T-cell (primary cell): Measurements from ENCODE around the gene CCDC30. TPM values are rescaled to one million over a fixed set of nuclear protein-coding genes. Genes with fewer than 3 reads are reported as not detected.

Source experiments
- ATAC-seq, 4 experiments: fragments of 200-7000 bp in 3 of 4; fragments of 150-1000 bp in 1 of 4; cut with Tn5 transposase; replicated peaks in 1 of 4; 1 replicate in 3 of 4; 2 replicates in 1 of 4; pipeline ENCODE4 v1.10.0; 2021; ENCODE audit warnings: moderate library complexity in 3 of 4, mild to moderate bottlenecking in 2 of 4, moderate number of reproducible peaks in 1 of 4
- CTCF ChIA-PET, 2 donors: fragments of 300-600 bp; sonication (Branson Sonifier 250); formaldehyde crosslinking; loops; one replicate each; lab custom pipeline; 2022; ENCODE audit warnings: antibody characterized with exemption in 2 of 2; lab: Charles Lee
- POLR2A ChIA-PET, 2 donors: fragments of 300-600 bp; sonication (Branson Sonifier 250); formaldehyde crosslinking; loops; one replicate each; lab custom pipeline; 2022; ENCODE audit warnings: antibody characterized with exemption in 2 of 2; lab: Charles Lee
- DNase-seq, 35 experiments: peaks; one replicate each; pipeline versions ENCODE4 v3.0.0 to v3.0.0-alpha.2; 2013 to 2023
- H3K27ac ChIP-seq: one replicate; pipeline ENCODE4 v1.5.1; 2013; ENCODE audit warnings: low read length
- H3K27me3 ChIP-seq, 2 experiments: replicated peaks in 1 of 2; 1 replicate in 1 of 2; 2 replicates in 1 of 2; pipeline versions ENCODE4 v1.6.1 to v1.7.0; 2013; ENCODE audit warnings: low read length in 1 of 2, mixed read lengths in 1 of 2; ENCODE audit not compliant: control insufficient read depth in 2 of 2, insufficient read depth in 2 of 2; ENCODE audit errors: extremely low read depth in 1 of 2
- H3K36me3 ChIP-seq, 2 donors: 1 replicate in 1 of 2; 2 replicates in 1 of 2; pipeline versions ENCODE4 v1.6.1 to v1.7.0; 2013; ENCODE audit warnings: low read length in 1 of 2; ENCODE audit not compliant: control insufficient read depth in 2 of 2, insufficient read depth in 1 of 2; ENCODE audit errors: extremely low read depth in 1 of 2
- H3K4me1 ChIP-seq, 2 experiments: 1 replicate in 1 of 2; 2 replicates in 1 of 2; pipeline versions ENCODE4 v1.6.1 to v1.7.0; 2013; ENCODE audit warnings: low read length in 2 of 2, mixed read lengths in 1 of 2; ENCODE audit not compliant: insufficient read depth in 2 of 2, control insufficient read depth in 1 of 2; ENCODE audit errors: extremely low read depth in 1 of 2
- H3K4me3 ChIP-seq, 2 donors: 1 replicate in 1 of 2; 2 replicates in 1 of 2; pipeline versions ENCODE4 v1.5.1 to v1.7.0; 2013; ENCODE audit warnings: mild to moderate bottlenecking in 2 of 2, low read length in 1 of 2, moderate library complexity in 1 of 2; ENCODE audit not compliant: control insufficient read depth in 1 of 2; ENCODE audit errors: extremely low read depth in 1 of 2
- H3K9me3 ChIP-seq: 2 replicates; pipeline ENCODE4 v1.7.0; 2013
- H3K27ac Mint-ChIP-seq, 2 donors: one replicate each; pipeline ENCODE4 v1.8.0; 2020 to 2021; ENCODE audit warnings: mild to moderate bottlenecking in 2 of 2, mixed read lengths in 2 of 2
- H3K27me3 Mint-ChIP-seq, 2 donors: one replicate each; pipeline ENCODE4 v1.8.0; 2021 to 2022; ENCODE audit warnings: mixed read lengths in 2 of 2
- H3K36me3 Mint-ChIP-seq: one replicate; pipeline ENCODE4 v1.8.0; 2021; ENCODE audit warnings: mixed read lengths
- H3K4me1 Mint-ChIP-seq, 3 donors: one replicate each; pipeline ENCODE4 v1.8.0; 2020 to 2022; ENCODE audit warnings: mixed read lengths in 3 of 3, mild to moderate bottlenecking in 1 of 3
- H3K4me3 Mint-ChIP-seq, 3 donors: one replicate each; pipeline ENCODE4 v1.8.0; 2020 to 2022; ENCODE audit warnings: mild to moderate bottlenecking in 3 of 3, mixed read lengths in 3 of 3, moderate library complexity in 3 of 3
- H3K9me3 Mint-ChIP-seq, 3 donors: one replicate each; pipeline ENCODE4 v1.8.0; 2020 to 2022; ENCODE audit warnings: mixed read lengths in 3 of 3
- WGBS: methylation state at CpG from one replicate; pipeline ENCODE4 v1.1.5; 2013; ENCODE audit warnings: missing lambda C conversion rate; ENCODE audit not compliant: insufficient coverage; 5-methylcytosine and 5-hydroxymethylcytosine counted together
- total RNA-seq, 35 experiments: library from RNA in 6 of 35; stranded (reverse) in 6 of 35; fragments of 120-200 nt in 1 of 35; gene quantifications; one replicate each; pipeline versions ENCODE4 v1.2.1 to v1.2.4 and lab custom pipeline; 2013 to 2026

The CCDC30 gene
- total RNA-seq, 5 donors from 2014 or later (not counting 1 experiment from before 2014, with no cell fraction given): 3.3 to 6.3 (median 4.3) TPM

DNA sequence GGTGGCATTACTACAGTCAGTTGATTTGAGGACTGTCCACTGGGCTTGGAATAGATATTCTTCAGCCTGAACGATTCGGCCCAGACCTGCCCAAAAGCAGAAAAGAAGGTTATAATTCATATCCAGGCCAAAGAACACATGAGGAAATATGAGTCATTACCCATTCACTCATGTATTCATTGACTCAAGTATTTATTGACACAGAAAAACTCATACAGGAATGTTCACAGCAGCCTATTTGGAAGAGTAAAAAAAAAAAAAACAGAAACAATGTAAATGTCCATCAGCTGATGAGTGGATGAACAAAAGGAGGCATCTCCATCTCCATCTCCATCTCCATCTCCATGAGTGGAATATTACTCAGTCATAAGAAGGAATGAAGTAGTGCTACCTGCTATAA, 23.1 kb upstream of the CCDC30 start:
- H3K4me3 ChIP-seq: no peak overlapping the region
- H3K36me3 ChIP-seq: no peaks in the 10 kb centered on the region
- Mint-ChIP-seq H3K27ac (no peak overlapping the region), H3K36me3 (peaks cover 3% of the 10 kb centered on the region), H3K4me1 (no peaks in the 10 kb centered on the region), H3K4me3 (no peak overlapping the region), H3K27me3 (no peaks in the 10 kb centered on the region), H3K9me3 (no peaks in the 10 kb centered on the region)
- H3K9me3 ChIP-seq: no peaks in the 10 kb centered on the region
- ATAC-seq (no peak), DNase-seq (no peak)
- 80% methylated on average over 2 of the region's 2 CpGs for WGBS
- no peak overlapping the region for H3K27ac ChIP-seq
- H3K27me3 ChIP-seq: no peaks in the 10 kb centered on the region
- CTCF ChIA-PET: no interaction called here
- POLR2A ChIA-PET: interaction anchor here in 1 of 2 donors (0.6 kb wide), 1 partner anchor 56 kb away, joined by 3 read pairs; no protein-coding TSS in a partner anchor
- H3K4me1 ChIP-seq: no peaks in the 10 kb centered on the region

DNA sequence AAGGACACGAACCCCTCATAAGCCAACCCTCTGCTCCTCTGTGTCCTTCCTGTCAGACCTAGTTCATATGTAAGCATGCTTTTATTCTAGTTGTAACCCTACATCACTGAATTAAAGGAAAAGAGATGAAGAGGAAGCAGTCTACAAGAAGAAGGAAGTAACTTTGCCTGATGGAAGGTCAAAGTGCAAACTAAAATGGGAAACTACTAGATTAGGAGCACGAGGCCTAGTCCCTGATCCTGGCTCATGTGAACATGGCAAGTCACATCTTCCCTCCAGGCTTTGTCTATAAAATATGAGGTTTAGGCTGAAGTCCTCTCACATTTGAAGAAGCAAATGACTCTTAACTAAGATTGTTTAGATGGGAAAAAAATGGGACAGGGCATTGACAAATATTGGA, 20.4 kb upstream of the CCDC30 start:
- no CpG with 5 or more reads among the region's 2 CpGs for WGBS
- peaks cover 0 to 8% (median 0%) of the 10 kb centered on the region in 3 donors for H3K4me1 Mint-ChIP-seq
- no peaks in the 10 kb centered on the region for H3K9me3 Mint-ChIP-seq
- no peaks in the 10 kb centered on the region for H3K36me3 Mint-ChIP-seq
- no peak overlapping the region for H3K27ac Mint-ChIP-seq
- DNase-seq: no peak
- Histone ChIP-seq H3K4me3 (no peak overlapping the region), H3K27me3 (no peaks in the 10 kb centered on the region), H3K27ac (no peak overlapping the region), H3K36me3 (no peaks in the 10 kb centered on the region), H3K9me3 (no peaks in the 10 kb centered on the region), H3K4me1 (no peaks in the 10 kb centered on the region)
- no peak for ATAC-seq
- ChIA-PET POLR2A (no interaction called here), CTCF (no interaction called here)
- H3K4me3 Mint-ChIP-seq: no peak overlapping the region
- peaks cover 0 to 5% of the 10 kb centered on the region in 2 donors for H3K27me3 Mint-ChIP-seq

DNA sequence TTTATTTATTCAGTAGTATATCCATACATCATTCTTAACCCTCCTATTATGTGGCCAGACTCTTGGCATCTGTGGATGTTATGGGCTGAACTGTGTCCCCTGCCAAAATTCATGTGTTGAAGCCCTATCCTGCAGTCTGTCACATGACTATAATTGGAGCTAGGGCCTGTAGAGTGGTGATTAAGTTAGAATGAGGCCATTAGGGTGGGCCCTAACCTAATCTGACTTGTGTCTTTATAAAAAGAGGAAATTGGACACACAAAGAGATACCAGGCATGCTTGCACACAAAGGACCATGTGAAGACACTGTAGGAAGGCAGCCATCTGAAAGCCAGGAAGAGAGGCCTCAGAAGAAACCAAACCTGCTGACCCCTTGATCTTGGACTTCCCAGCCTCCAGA, 13.8 kb upstream of the CCDC30 start:
- no peak for ATAC-seq
- no peaks in the 10 kb centered on the region for H3K9me3 ChIP-seq
- H3K36me3 ChIP-seq: no peaks in the 10 kb centered on the region
- no peak overlapping the region for H3K4me3 ChIP-seq
- H3K4me1 ChIP-seq: no peaks in the 10 kb centered on the region
- no peaks in the 10 kb centered on the region for H3K36me3 Mint-ChIP-seq
- H3K27me3 Mint-ChIP-seq: peaks cover 0 to 5% of the 10 kb centered on the region in 2 donors
- no peak overlapping the region for H3K27ac ChIP-seq
- no peak overlapping the region for H3K4me3 Mint-ChIP-seq
- H3K27ac Mint-ChIP-seq: no peak overlapping the region
- DNase-seq: no peak
- ChIA-PET POLR2A (interaction anchor here in 1 of 2 donors (1.2 kb wide), 1 partner anchor 133 kb away, joined by 3 read pairs; no protein-coding TSS in a partner anchor), CTCF (no interaction called here)
- no peaks in the 10 kb centered on the region for H3K27me3 ChIP-seq
- H3K9me3 Mint-ChIP-seq: no peaks in the 10 kb centered on the region
- peaks cover 0 to 8% (median 0%) of the 10 kb centered on the region in 3 donors for H3K4me1 Mint-ChIP-seq

GRCh38 chr1:42450061-42450460, 13.0 kb upstream of the CCDC30 start:
- Mint-ChIP-seq H3K4me3 (no peak overlapping the region), H3K9me3 (no peaks in the 10 kb centered on the region), H3K27ac (no peak overlapping the region), H3K36me3 (no peaks in the 10 kb centered on the region), H3K27me3 (peaks cover 0 to 5% of the 10 kb centered on the region in 2 donors), H3K4me1 (peaks cover 2 to 8% (median 2%) of the 10 kb centered on the region in 3 donors)
- no peak for DNase-seq
- no peaks in the 10 kb centered on the region for H3K27me3 ChIP-seq
- no peak for ATAC-seq
- H3K4me3 ChIP-seq: no peak overlapping the region
- no peaks in the 10 kb centered on the region for H3K36me3 ChIP-seq
- ChIA-PET POLR2A (interaction anchor here in 1 of 2 donors (0.6 to 1.2 kb wide), 2 partner anchors 134 to 788 kb away, joined by 3 read pairs; no protein-coding TSS in a partner anchor), CTCF (no interaction called here)
- WGBS: 100% methylated on average over 1 of the region's 1 CpG
- H3K4me1 ChIP-seq: peaks cover 0 to under 1% of the 10 kb centered on the region in 2 experiments
- H3K27ac ChIP-seq: no peak overlapping the region
- no peaks in the 10 kb centered on the region for H3K9me3 ChIP-seq

DNA sequence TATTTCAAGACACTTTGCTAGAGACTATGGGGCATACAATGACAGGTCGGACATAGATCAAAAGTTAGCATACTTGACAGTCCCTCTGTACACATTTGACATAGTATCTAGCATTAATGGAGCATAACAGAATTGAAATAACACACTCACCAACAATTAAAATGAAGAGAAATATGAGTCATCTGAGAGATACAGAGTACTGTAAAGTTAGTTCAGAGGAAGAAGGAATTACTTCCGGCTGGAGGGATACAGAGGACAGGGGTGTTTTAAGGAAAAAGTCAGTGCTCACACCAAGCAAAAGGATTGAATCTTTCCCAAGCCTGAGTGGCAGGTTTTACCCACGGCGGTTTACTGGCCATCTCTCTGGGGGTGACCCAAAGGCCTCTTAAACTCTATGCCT, 9.7 kb upstream of the CCDC30 start:
- Mint-ChIP-seq H3K36me3 (peaks cover 11% of the 10 kb centered on the region), H3K4me3 (peak overlapping the region in 1 of 3 donors; percentile 8), H3K4me1 (peaks cover 24 to 27% (median 26%) of the 10 kb centered on the region in 3 donors), H3K9me3 (no peaks in the 10 kb centered on the region), H3K27ac (no peak overlapping the region), H3K27me3 (no peaks in the 10 kb centered on the region)
- POLR2A ChIA-PET: no interaction called here
- no peak for DNase-seq
- ATAC-seq: no peak
- Histone ChIP-seq H3K27ac (no peak overlapping the region), H3K27me3 (no peaks in the 10 kb centered on the region), H3K4me1 (peaks cover 13 to 23% of the 10 kb centered on the region in 2 experiments), H3K4me3 (no peak overlapping the region), H3K36me3 (peaks cover 0 to 7% of the 10 kb centered on the region in 2 donors), H3K9me3 (no peaks in the 10 kb centered on the region)
- CTCF ChIA-PET: no interaction called here
- WGBS: 100% methylated on average over 1 of the region's 4 CpGs

- ChIA-PET CTCF (interaction anchor here in 1 of 2 donors (0.7 kb wide), 1 partner anchor 34 kb away, joined by 3 read pairs; no protein-coding TSS in a partner anchor), POLR2A (interaction anchor here in 1 of 2 donors (0.6 kb wide), 1 partner anchor 470 kb away, joined by 6 read pairs; no protein-coding TSS in a partner anchor)
- no peak overlapping the region for H3K4me3 ChIP-seq
- H3K4me1 ChIP-seq: peaks cover 13 to 23% of the 10 kb centered on the region in 2 experiments
- no peaks in the 10 kb centered on the region for H3K27me3 Mint-ChIP-seq
- peaks cover 0 to 15% of the 10 kb centered on the region in 2 donors for H3K36me3 ChIP-seq
- H3K27ac Mint-ChIP-seq: no peak overlapping the region
- no peak for DNase-seq
- no peaks in the 10 kb centered on the region for H3K27me3 ChIP-seq
- H3K9me3 Mint-ChIP-seq: no peaks in the 10 kb centered on the region
- H3K4me1 Mint-ChIP-seq: peaks cover 31 to 34% (median 32%) of the 10 kb centered on the region in 3 donors
- WGBS: 98% methylated on average over 5 of the region's 5 CpGs
- H3K36me3 Mint-ChIP-seq: peaks cover 19% of the 10 kb centered on the region
- H3K27ac ChIP-seq: no peak overlapping the region
- H3K9me3 ChIP-seq: no peaks in the 10 kb centered on the region
- H3K4me3 Mint-ChIP-seq: peak overlapping the region; percentile 8 to 46 (median 22)
- no peak for ATAC-seq
Observed at GRCh38 chr1:42454403-42454802, 8.7 kb upstream of the CCDC30 start.
